Trophoblast cell (in vitro differentiated cells and primary cell): ENCODE data around the gene C19orf38.
A peak's percentile ranks its signal among the peaks of the same experiment; 100 is the strongest.

Experiments
- DNase-seq, 2 donors: peaks; one replicate each; pipeline ENCODE4 v3.0.0-alpha.2; 2016
- H2AFZ ChIP-seq: 2 replicates; pipeline ENCODE4 v1.6.1; 2013; ENCODE audit warnings: low read length, moderate library complexity, mild to moderate bottlenecking; ENCODE audit not compliant: insufficient read depth, poor library complexity
- H2AK5ac ChIP-seq: 2 replicates; pipeline ENCODE4 v1.6.1; 2013; ENCODE audit warnings: mild to moderate bottlenecking, low read length
- H2BK120ac ChIP-seq: 2 replicates; pipeline ENCODE4 v1.6.1; 2013; ENCODE audit warnings: low read length, mild to moderate bottlenecking, moderate library complexity; ENCODE audit not compliant: insufficient read depth, poor library complexity
- H2BK12ac ChIP-seq: 2 replicates; pipeline ENCODE4 v1.6.1; 2013; ENCODE audit warnings: mild to moderate bottlenecking, low read length, moderate library complexity
- H2BK5ac ChIP-seq: 2 replicates; pipeline ENCODE4 v1.6.1; 2013; ENCODE audit warnings: low read length, low read depth, moderate library complexity, mild to moderate bottlenecking; ENCODE audit not compliant: poor library complexity
- H3K14ac ChIP-seq: 2 replicates; pipeline ENCODE4 v1.6.1; 2013; ENCODE audit warnings: mild to moderate bottlenecking, low read length
- H3K18ac ChIP-seq: 2 replicates; pipeline ENCODE4 v1.6.1; 2013; ENCODE audit warnings: mild to moderate bottlenecking, low read length
- H3K23ac ChIP-seq: 2 replicates; pipeline ENCODE4 v1.6.1; 2013; ENCODE audit warnings: low read length
- H3K27ac ChIP-seq: 2 replicates; pipeline ENCODE4 v1.5.1; 2013; ENCODE audit warnings: low read depth, mild to moderate bottlenecking, inconsistent platforms, low read length, moderate library complexity
- H3K27me3 ChIP-seq: 2 replicates; pipeline ENCODE4 v1.6.1; 2013; ENCODE audit warnings: inconsistent platforms, mild to moderate bottlenecking, low read length, moderate library complexity; ENCODE audit not compliant: insufficient read depth
- H3K36me3 ChIP-seq, 2 experiments: 1 replicate in 1 of 2; 2 replicates in 1 of 2; pipeline ENCODE4 v1.6.1; 2013; ENCODE audit warnings: low read length in 2 of 2, mild to moderate bottlenecking in 2 of 2, moderate library complexity in 1 of 2; ENCODE audit not compliant: insufficient read depth in 2 of 2, control insufficient read depth in 1 of 2
- H3K4ac ChIP-seq: 2 replicates; pipeline ENCODE4 v1.6.1; 2013; ENCODE audit warnings: low read depth, mild to moderate bottlenecking, low read length, moderate library complexity
- H3K4me1 ChIP-seq, 2 experiments: 1 replicate in 1 of 2; 2 replicates in 1 of 2; pipeline ENCODE4 v1.6.1; 2013; ENCODE audit warnings: low read length in 2 of 2, mild to moderate bottlenecking in 2 of 2, moderate library complexity in 1 of 2; ENCODE audit not compliant: insufficient read depth in 2 of 2, control insufficient read depth in 1 of 2
- H3K4me2 ChIP-seq: 2 replicates; pipeline ENCODE4 v1.6.1; 2013; ENCODE audit warnings: inconsistent platforms, mild to moderate bottlenecking, low read length, moderate library complexity
- H3K4me3 ChIP-seq: 2 replicates; pipeline ENCODE4 v1.5.1; 2013; ENCODE audit warnings: mild to moderate bottlenecking, low read depth, low read length, inconsistent platforms
- H3K79me1 ChIP-seq: one replicate; pipeline ENCODE4 v1.6.1; 2013; ENCODE audit warnings: low read length
- H3K79me2 ChIP-seq: 2 replicates; pipeline ENCODE4 v1.6.1; 2013; ENCODE audit warnings: low read length, mild to moderate bottlenecking; ENCODE audit not compliant: control insufficient read depth, insufficient read depth, poor library complexity
- H3K9ac ChIP-seq: 2 replicates; pipeline ENCODE4 v1.6.1; 2013; ENCODE audit warnings: mild to moderate bottlenecking, low read length
- H3K9me3 ChIP-seq: 2 replicates; pipeline ENCODE4 v1.6.1; 2013; ENCODE audit warnings: low read depth, mild to moderate bottlenecking, control low read depth, inconsistent platforms, low read length; ENCODE audit not compliant: insufficient read depth
- H4K12ac ChIP-seq: 2 replicates; pipeline ENCODE4 v1.6.1; 2013; ENCODE audit warnings: low read depth, mild to moderate bottlenecking, low read length, moderate library complexity
- H4K8ac ChIP-seq: 2 replicates; pipeline ENCODE4 v1.6.1; 2013; ENCODE audit warnings: low read depth, mild to moderate bottlenecking, low read length, moderate library complexity
- H4K91ac ChIP-seq: one replicate; pipeline ENCODE4 v1.6.1; 2013; ENCODE audit warnings: low read depth, mild to moderate bottlenecking, low read length, moderate library complexity
- WGBS: extraction: QIAGEN DNeasy Blood & Tissue Kit; methylation state at CpG from one replicate; pipeline ENCODE4 v1.1.7; 2013; ENCODE audit warnings: missing lambda C conversion rate; ENCODE audit not compliant: insufficient read length, insufficient coverage; ENCODE audit errors: extremely low coverage; 5-methylcytosine and 5-hydroxymethylcytosine counted together

C19orf38 gene

GRCh38 chr19:10913716-10914340 lies 65.6 kb downstream of the C19orf38 start:
- H4K91ac ChIP-seq = no peak overlapping the region
- no peak overlapping the region for H3K23ac ChIP-seq
- no peak overlapping the region for H3K4ac ChIP-seq
- H2BK12ac ChIP-seq = no peak overlapping the region
- H3K4me2 ChIP-seq = no peak overlapping the region
- H4K8ac ChIP-seq = no peak overlapping the region
- no peak overlapping the region for H3K9ac ChIP-seq
- peak overlapping the region; percentile 23 for H3K4me3 ChIP-seq
- no peaks in the 10 kb centered on the region for H3K79me2 ChIP-seq
- no peaks in the 10 kb centered on the region for H3K9me3 ChIP-seq
- H2BK5ac ChIP-seq = no peak overlapping the region
- H3K27ac ChIP-seq = no peak overlapping the region
- no peaks in the 10 kb centered on the region for H3K27me3 ChIP-seq
- H3K4me1 ChIP-seq = peaks cover 9 to 12% of the 10 kb centered on the region in 2 experiments
- H2AK5ac ChIP-seq = no peak overlapping the region
- no peak overlapping the region for H3K14ac ChIP-seq
- H3K36me3 ChIP-seq = peaks cover 53 to 58% of the 10 kb centered on the region in 2 experiments
- no peak overlapping the region for H2AFZ ChIP-seq
- no peak overlapping the region for H4K12ac ChIP-seq
- no peak overlapping the region for H3K18ac ChIP-seq
- no peak overlapping the region for H2BK120ac ChIP-seq
- no CpG with 5 or more reads among the region's 24 CpGs for WGBS
- DNase-seq = peak; percentile 54 to 68
- peaks cover 3% of the 10 kb centered on the region for H3K79me1 ChIP-seq

GRCh38 chr19:10915130-10916091 lies 67.2 kb downstream of the C19orf38 start:
- no peak overlapping the region for H2AK5ac ChIP-seq
- no peak overlapping the region for H3K23ac ChIP-seq
- H3K9ac ChIP-seq = no peak overlapping the region
- H3K4me2 ChIP-seq = no peak overlapping the region
- peaks cover 9 to 12% of the 10 kb centered on the region in 2 experiments for H3K4me1 ChIP-seq
- H3K27me3 ChIP-seq = no peaks in the 10 kb centered on the region
- H3K4ac ChIP-seq = no peak overlapping the region
- no peak overlapping the region for H2BK12ac ChIP-seq
- no peaks in the 10 kb centered on the region for H3K9me3 ChIP-seq
- H3K79me1 ChIP-seq = peaks cover 3% of the 10 kb centered on the region
- H3K18ac ChIP-seq = peak overlapping the region; percentile 10
- H3K36me3 ChIP-seq = peaks cover 60 to 70% of the 10 kb centered on the region in 2 experiments
- H4K8ac ChIP-seq = no peak overlapping the region
- H4K91ac ChIP-seq = no peak overlapping the region
- peak; percentile 97 for DNase-seq
- no peak overlapping the region for H2AFZ ChIP-seq
- no peak overlapping the region for H3K27ac ChIP-seq
- no peaks in the 10 kb centered on the region for H3K79me2 ChIP-seq
- no peak overlapping the region for H3K14ac ChIP-seq
- no peak overlapping the region for H3K4me3 ChIP-seq
- WGBS = no CpG with 5 or more reads among the region's 19 CpGs
- no peak overlapping the region for H4K12ac ChIP-seq
- no peak overlapping the region for H2BK120ac ChIP-seq
- no peak overlapping the region for H2BK5ac ChIP-seq

- H3K4me2 ChIP-seq = no peak overlapping the region
- H3K9me3 ChIP-seq = no peaks in the 10 kb centered on the region
- peaks cover 3% of the 10 kb centered on the region for H3K79me1 ChIP-seq
- H2BK5ac ChIP-seq = no peak overlapping the region
- H3K36me3 ChIP-seq = peaks cover 66 to 76% of the 10 kb centered on the region in 2 experiments
- H3K27me3 ChIP-seq = no peaks in the 10 kb centered on the region
- no peak overlapping the region for H3K18ac ChIP-seq
- H3K9ac ChIP-seq = no peak overlapping the region
- H3K4ac ChIP-seq = no peak overlapping the region
- no peak overlapping the region for H2AFZ ChIP-seq
- H2AK5ac ChIP-seq = no peak overlapping the region
- no peak overlapping the region for H2BK12ac ChIP-seq
- no peak overlapping the region for H4K12ac ChIP-seq
- H3K4me3 ChIP-seq = no peak overlapping the region
- no peaks in the 10 kb centered on the region for H3K79me2 ChIP-seq
- H3K4me1 ChIP-seq = peaks cover 7 to 9% of the 10 kb centered on the region in 2 experiments
- no peak overlapping the region for H4K91ac ChIP-seq
- no peak overlapping the region for H4K8ac ChIP-seq
- no peak for DNase-seq
- H2BK120ac ChIP-seq = no peak overlapping the region
- no peak overlapping the region for H3K14ac ChIP-seq
- no peak overlapping the region for H3K23ac ChIP-seq
- H3K27ac ChIP-seq = no peak overlapping the region
- no CpG with 5 or more reads among the region's 6 CpGs for WGBS
Measured at GRCh38 chr19:10916602-10917001, 68.4 kb downstream of the C19orf38 start.

- H3K14ac ChIP-seq = no peak overlapping the region
- H4K12ac ChIP-seq = no peak overlapping the region
- no peak overlapping the region for H4K91ac ChIP-seq
- WGBS = no CpG with 5 or more reads among the region's 11 CpGs
- no peaks in the 10 kb centered on the region for H3K79me1 ChIP-seq
- H3K4me1 ChIP-seq = peaks cover 4 to 6% of the 10 kb centered on the region in 2 experiments
- H2AFZ ChIP-seq = no peak overlapping the region
- no peak overlapping the region for H2BK120ac ChIP-seq
- H3K9ac ChIP-seq = no peak overlapping the region
- H3K18ac ChIP-seq = no peak overlapping the region
- H3K4me3 ChIP-seq = no peak overlapping the region
- no peak overlapping the region for H2BK5ac ChIP-seq
- no peaks in the 10 kb centered on the region for H3K79me2 ChIP-seq
- no peak overlapping the region for H3K27ac ChIP-seq
- H3K9me3 ChIP-seq = no peaks in the 10 kb centered on the region
- H3K27me3 ChIP-seq = no peaks in the 10 kb centered on the region
- H2AK5ac ChIP-seq = no peak overlapping the region
- no peak for DNase-seq
- H3K36me3 ChIP-seq = peaks cover 71 to 80% of the 10 kb centered on the region in 2 experiments
- H3K4me2 ChIP-seq = no peak overlapping the region
- no peak overlapping the region for H4K8ac ChIP-seq
- H3K4ac ChIP-seq = no peak overlapping the region
- H2BK12ac ChIP-seq = no peak overlapping the region
- H3K23ac ChIP-seq = no peak overlapping the region
Measured at GRCh38 chr19:10918359-10918758, 70.1 kb downstream of the C19orf38 start.
